Uterus (tissue), 4 donors: ENCODE data around the gene ABCC8. TPM values are rescaled to one million over a fixed set of nuclear protein-coding genes. Genes with fewer than 3 reads are reported as not detected.

Source experiments
- DNase-seq, 2 donors: peaks; one replicate each; pipeline ENCODE4 v3.0.0-alpha.2; 2019 to 2020
- H3K27ac ChIP-seq, 2 donors: fragments of 200-600 bp; sonication (generic); 1 replicate in 1 of 2; 2 replicates in 1 of 2; pipeline ENCODE4 v1.5.1; 2016 to 2018
- H3K27me3 ChIP-seq, 2 donors: fragments of 200-600 bp; sonication (generic); one replicate each; pipeline ENCODE4 v1.5.1; 2018 to 2019; ENCODE audit warnings: control low read depth in 1 of 2
- H3K36me3 ChIP-seq, 2 donors: fragments of 200-600 bp; sonication (generic); one replicate each; pipeline ENCODE4 v1.5.1; 2019; ENCODE audit warnings: control low read depth in 1 of 2
- H3K4me1 ChIP-seq, 2 donors: fragments of 200-600 bp; sonication (generic); one replicate each; pipeline ENCODE4 v1.5.1; 2018 to 2019; ENCODE audit warnings: control low read depth in 1 of 2
- H3K4me3 ChIP-seq, 2 donors: fragments of 200-600 bp; sonication (generic); 1 replicate in 1 of 2; 2 replicates in 1 of 2; pipeline ENCODE4 v1.5.1; 2018 to 2019; ENCODE audit warnings: mild to moderate bottlenecking in 1 of 2
- H3K9me3 ChIP-seq, 2 donors: fragments of 200-600 bp; sonication (generic); one replicate each; pipeline ENCODE4 v1.5.1; 2019; ENCODE audit warnings: control low read depth in 1 of 2
- POLR2A ChIP-seq, 2 donors: fragments of 450-650 bp; IDR thresholded peaks; one replicate each; pipeline ENCODE4 v1.6.1; 2016; ENCODE audit warnings: antibody characterized with exemption in 2 of 2, mild to moderate bottlenecking in 1 of 2, moderate library complexity in 1 of 2
- intact Hi-C: fragments of 100-400 bp; cut with DNase I; formaldehyde crosslinking; loops from one replicate; pipeline ENCODE4 v1.15.1; 2023; ENCODE audit warnings: low total_unique reads
- total RNA-seq, 4 donors: library from RNA; depleted of rRNA in 3 of 4; stranded (reverse); fragments of >200 nt in 3 of 4; gene quantifications; one replicate each; pipeline versions ENCODE4 v1.1.0 to v1.2.4, GENCODE V29; 2014 to 2023
- TF ChIP-seq, protein P1 (sequence below), 4 experiments: fragments of 200-600 bp in 2 of 4; fragments of 450-650 bp in 2 of 4; sonication (generic) in 2 of 4; IDR thresholded peaks; one replicate each; pipeline ENCODE4 v1.5.1; 2016 to 2019; ENCODE audit warnings: antibody characterized with exemption in 4 of 4, mild to moderate bottlenecking in 2 of 4, moderate library complexity in 1 of 4
- donor health status: DM: yes; HTN: yes; CAD: no.

ABCC8 gene
- total RNA-seq, 4 donors from 2014 or later, result under 0.01 to 5.5 (median 1.9) TPM; not detected in 1

DNA sequence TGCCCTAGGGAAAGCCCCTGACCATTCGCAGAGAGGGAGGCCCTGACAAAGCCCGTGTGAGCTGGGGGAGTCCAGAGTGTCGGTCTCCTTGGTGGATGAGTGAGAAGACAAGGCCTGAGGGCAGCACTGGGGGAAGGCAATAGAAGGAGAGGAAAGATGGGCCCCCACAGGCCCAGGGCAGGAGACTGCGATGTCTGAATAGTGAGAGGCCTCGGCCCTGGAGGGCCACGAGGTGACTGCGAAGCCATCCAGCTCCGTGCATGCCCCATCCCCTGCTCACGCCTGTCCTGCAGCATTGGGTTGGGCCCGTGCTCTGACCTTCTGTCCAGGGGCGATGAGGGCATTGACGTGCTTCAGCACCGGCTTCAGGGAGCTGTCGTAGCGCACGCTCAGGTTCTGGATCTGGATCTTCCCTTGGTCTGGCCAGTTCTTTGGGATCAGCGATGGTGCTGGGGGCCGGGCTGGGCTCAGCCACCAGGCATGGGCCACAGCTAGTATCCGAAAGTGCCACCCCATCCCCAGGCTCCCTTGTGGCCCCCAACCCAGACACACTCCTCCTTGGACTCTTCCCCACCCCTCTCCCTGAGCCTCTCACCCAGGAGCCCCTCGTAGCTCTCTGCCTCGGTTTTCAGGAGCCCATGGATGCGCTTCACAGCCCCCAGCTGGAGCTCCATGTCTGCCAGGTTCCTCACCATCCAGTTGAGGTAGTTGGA lies 79.9 kb downstream of the ABCC8 start:
- H3K27ac ChIP-seq, result no peak overlapping the region
- no peaks in the 10 kb centered on the region for H3K27me3 ChIP-seq
- no peaks in the 10 kb centered on the region for H3K9me3 ChIP-seq
- no peak for TF ChIP-seq POLR2A (IDR thresholded peaks at IDR 0.05)
- TF ChIP-seq, protein P1, sequence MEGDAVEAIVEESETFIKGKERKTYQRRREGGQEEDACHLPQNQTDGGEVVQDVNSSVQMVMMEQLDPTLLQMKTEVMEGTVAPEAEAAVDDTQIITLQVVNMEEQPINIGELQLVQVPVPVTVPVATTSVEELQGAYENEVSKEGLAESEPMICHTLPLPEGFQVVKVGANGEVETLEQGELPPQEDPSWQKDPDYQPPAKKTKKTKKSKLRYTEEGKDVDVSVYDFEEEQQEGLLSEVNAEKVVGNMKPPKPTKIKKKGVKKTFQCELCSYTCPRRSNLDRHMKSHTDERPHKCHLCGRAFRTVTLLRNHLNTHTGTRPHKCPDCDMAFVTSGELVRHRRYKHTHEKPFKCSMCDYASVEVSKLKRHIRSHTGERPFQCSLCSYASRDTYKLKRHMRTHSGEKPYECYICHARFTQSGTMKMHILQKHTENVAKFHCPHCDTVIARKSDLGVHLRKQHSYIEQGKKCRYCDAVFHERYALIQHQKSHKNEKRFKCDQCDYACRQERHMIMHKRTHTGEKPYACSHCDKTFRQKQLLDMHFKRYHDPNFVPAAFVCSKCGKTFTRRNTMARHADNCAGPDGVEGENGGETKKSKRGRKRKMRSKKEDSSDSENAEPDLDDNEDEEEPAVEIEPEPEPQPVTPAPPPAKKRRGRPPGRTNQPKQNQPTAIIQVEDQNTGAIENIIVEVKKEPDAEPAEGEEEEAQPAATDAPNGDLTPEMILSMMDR (IDR thresholded peaks at IDR 0.05), result no peak
- H3K4me3 ChIP-seq, result no peak overlapping the region
- no peaks in the 10 kb centered on the region for H3K36me3 ChIP-seq
- intact Hi-C loops, result no loop called here
- H3K4me1 ChIP-seq, result no peaks in the 10 kb centered on the region
- no peak for DNase-seq

DNA sequence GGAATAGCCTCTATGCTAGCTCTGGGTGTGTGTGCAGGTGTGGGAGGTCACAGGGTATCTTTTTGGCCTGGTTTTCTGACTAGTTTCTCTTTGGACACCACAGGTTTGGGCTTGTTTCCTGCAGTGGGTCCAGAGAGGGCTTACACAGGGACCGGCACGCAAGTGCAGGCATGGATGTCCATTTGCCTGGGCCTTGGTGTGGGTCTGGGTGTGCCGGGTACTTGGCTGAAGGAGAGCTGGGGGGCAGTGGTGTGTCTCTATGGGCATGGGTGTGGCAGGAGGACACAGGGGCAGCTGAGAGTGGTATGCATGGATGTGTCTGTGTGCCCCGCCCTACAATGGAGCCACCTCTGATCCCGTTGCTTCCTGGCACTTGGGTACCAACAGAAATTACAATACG lies 80.7 kb downstream of the ABCC8 start:
- intact Hi-C loops, result no loop called here
- Histone ChIP-seq H3K4me3 (no peak overlapping the region), H3K9me3 (no peaks in the 10 kb centered on the region), H3K27me3 (no peaks in the 10 kb centered on the region), H3K36me3 (no peaks in the 10 kb centered on the region), H3K4me1 (no peaks in the 10 kb centered on the region), H3K27ac (no peak overlapping the region)
- no peak for DNase-seq
- TF ChIP-seq POLR2A (IDR thresholded peaks at IDR 0.05), result no peak
- TF ChIP-seq, protein P1 (IDR thresholded peaks at IDR 0.05), result no peak

DNA sequence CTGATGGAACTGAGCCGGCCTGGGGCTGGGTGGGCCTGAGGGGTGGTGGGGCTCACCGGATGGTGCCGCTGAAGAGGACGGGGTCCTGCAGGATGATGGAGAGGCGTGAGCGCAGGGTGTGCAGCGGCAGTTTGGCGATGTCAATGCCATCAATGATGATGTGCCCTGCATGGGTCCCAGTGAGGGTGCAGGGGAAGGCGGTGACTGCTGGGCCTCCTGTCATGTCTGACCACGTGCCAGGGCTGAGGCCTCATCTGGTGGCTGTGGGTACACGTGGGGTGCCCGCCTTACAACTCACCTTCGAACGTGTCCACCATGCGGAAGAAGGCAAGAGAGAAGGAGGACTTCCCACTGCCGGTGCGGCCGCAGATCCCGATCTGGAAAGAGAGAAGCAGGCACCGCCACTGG lies 81.1 kb downstream of the ABCC8 start:
- H3K27ac ChIP-seq, result no peak overlapping the region
- TF ChIP-seq, protein P1 (IDR thresholded peaks at IDR 0.05), result no peak
- no peak for TF ChIP-seq POLR2A (IDR thresholded peaks at IDR 0.05)
- DNase-seq, result no peak
- H3K27me3 ChIP-seq, result no peaks in the 10 kb centered on the region
- H3K4me1 ChIP-seq, result no peaks in the 10 kb centered on the region
- no peaks in the 10 kb centered on the region for H3K9me3 ChIP-seq
- intact Hi-C loops, result no loop called here
- H3K36me3 ChIP-seq, result no peaks in the 10 kb centered on the region
- H3K4me3 ChIP-seq, result no peak overlapping the region

DNA sequence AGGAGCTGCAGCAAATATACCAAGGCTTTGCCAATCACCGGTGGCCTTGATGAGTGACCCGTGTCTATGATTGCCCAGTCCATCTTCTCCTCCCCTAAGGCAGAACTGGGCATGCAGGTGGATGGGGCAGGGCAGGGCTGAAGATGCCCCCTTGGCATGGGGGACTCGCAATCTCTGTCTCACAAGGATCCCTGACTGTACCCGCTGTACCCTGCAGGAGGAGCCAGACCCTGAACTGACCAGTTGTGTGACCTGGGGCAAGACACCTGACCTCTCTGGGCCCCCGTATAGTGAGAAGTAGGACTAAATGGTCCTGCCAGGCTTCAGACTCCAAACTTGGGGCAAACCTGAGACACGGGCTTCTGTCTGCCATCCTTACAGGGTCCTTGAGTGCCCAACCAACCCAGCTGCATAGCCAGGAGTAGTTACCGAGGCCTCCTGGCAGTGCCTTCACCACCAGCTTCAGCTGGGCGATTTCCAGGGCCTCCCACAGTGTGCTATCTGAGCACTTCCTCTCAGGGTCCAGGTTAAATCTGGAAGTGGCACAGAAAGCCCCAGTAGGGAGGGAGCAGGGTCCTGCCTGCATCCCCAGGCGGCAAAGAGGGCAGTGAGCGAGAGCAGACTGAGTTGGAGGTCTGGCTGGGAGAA lies 81.8 kb downstream of the ABCC8 start:
- Histone ChIP-seq H3K27ac (no peak overlapping the region), H3K36me3 (no peaks in the 10 kb centered on the region), H3K9me3 (no peaks in the 10 kb centered on the region), H3K4me1 (no peaks in the 10 kb centered on the region), H3K4me3 (no peak overlapping the region), H3K27me3 (no peaks in the 10 kb centered on the region)
- TF ChIP-seq, protein P1 (IDR thresholded peaks at IDR 0.05), result no peak
- no peak for TF ChIP-seq POLR2A (IDR thresholded peaks at IDR 0.05)
- intact Hi-C loops, result no loop called here
- no peak for DNase-seq

DNA sequence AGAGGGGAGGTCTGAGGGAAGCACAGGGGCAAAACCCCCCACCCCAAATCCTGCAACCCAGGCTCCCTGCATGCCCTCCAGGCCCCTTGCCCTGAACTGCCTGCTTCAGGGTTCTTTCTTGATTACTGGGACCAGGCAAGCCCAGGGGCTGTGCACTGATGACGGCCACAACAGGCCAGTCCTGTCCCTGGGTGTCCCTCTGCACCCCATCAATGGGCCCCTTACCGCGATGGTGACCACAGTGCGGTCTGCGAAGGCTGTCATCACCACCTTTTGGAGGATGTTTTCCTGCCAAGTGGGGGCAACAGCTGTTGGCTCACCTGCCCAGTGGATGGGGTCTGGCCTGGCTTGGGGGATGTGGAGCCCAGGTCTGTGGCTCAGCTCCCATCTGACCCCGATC lies 83.2 kb downstream of the ABCC8 start:
- intact Hi-C loops, result no loop called here
- Histone ChIP-seq H3K27me3 (no peaks in the 10 kb centered on the region), H3K9me3 (no peaks in the 10 kb centered on the region), H3K36me3 (no peaks in the 10 kb centered on the region), H3K27ac (no peak overlapping the region), H3K4me3 (no peak overlapping the region), H3K4me1 (peaks cover 0 to 4% of the 10 kb centered on the region in 2 donors)
- TF ChIP-seq POLR2A (IDR thresholded peaks at IDR 0.05), result no peak
- TF ChIP-seq, protein P1 (IDR thresholded peaks at IDR 0.05), result no peak
- DNase-seq, result no peak
